HG02981 (cell line): ENCODE data around the gene PPP1R3E.
"Not testable (repeated sequence)": the region's sequence is repeated elsewhere in the genome, so short reads cannot be mapped to it uniquely, and the experiment has no call there.

Experiments used
- ATAC-seq: cut with Tn5 transposase; IDR thresholded peaks from one replicate; pipeline ENCODE4 v1.9.1; 2021; ENCODE audit warnings: mild to moderate bottlenecking, moderate library complexity; ENCODE audit not compliant: unreplicated experiment

PPP1R3E gene

GRCh38 chr14:23297611-23298277, 4.9 kb downstream of the PPP1R3E start:
- ATAC-seq = no peak

- ATAC-seq = no peak
These were observed 5.6 kb downstream of the PPP1R3E start for GRCh38 chr14:23297096-23297495.

- ATAC-seq = no peak
These were observed 6.5 kb downstream of the PPP1R3E start for GRCh38 chr14:23296012-23296777.

GRCh38 chr14:23294734-23295561, 7.7 kb downstream of the PPP1R3E start:
- ATAC-seq = no peak

GRCh38 chr14:23286902-23287479, 15.7 kb downstream of the PPP1R3E start:
- ATAC-seq = no peak

- peak; percentile 98 for ATAC-seq
These were observed 16.4 kb downstream of the PPP1R3E start, which contains the start of gene HOMEZ for GRCh38 chr14:23286020-23286901. Gene HOMEZ, minus strand, starts transcription at chr14:23286132. Its CDS starts 180 bp downstream, at chr14:23285952.

GRCh38 chr14:23285530-23286019, 17.1 kb downstream of the PPP1R3E start:
- peak; percentile 21 for ATAC-seq

GRCh38 chr14:23284654-23285529, 17.8 kb downstream of the PPP1R3E start:
- no peak for ATAC-seq

GRCh38 chr14:23281247-23281646, 21.4 kb downstream of the PPP1R3E start:
- ATAC-seq = no peak

GRCh38 chr14:23277928-23278327, 24.7 kb downstream of the PPP1R3E start:
- ATAC-seq = not testable (repeated sequence)

- ATAC-seq = no peak
These were observed 25.5 kb downstream of the PPP1R3E start for GRCh38 chr14:23277189-23277588.

- ATAC-seq = no peak
These were observed 27.2 kb downstream of the PPP1R3E start for GRCh38 chr14:23275412-23275811.

- ATAC-seq = no peak
These were observed 33.5 kb downstream of the PPP1R3E start for GRCh38 chr14:23269193-23269592.

- not testable (repeated sequence) for ATAC-seq
These were observed 41.8 kb downstream of the PPP1R3E start for GRCh38 chr14:23260849-23261248.

- ATAC-seq = no peak
These were observed 43.2 kb downstream of the PPP1R3E start for GRCh38 chr14:23259426-23259825.

GRCh38 chr14:23258256-23258655, 44.4 kb downstream of the PPP1R3E start:
- no peak for ATAC-seq

GRCh38 chr14:23252420-23253333, 50.0 kb downstream of the PPP1R3E start:
- ATAC-seq = no peak

- no peak for ATAC-seq
These were observed 50.7 kb downstream of the PPP1R3E start for GRCh38 chr14:23252006-23252405.
